Measurements from ENCODE around the gene BCAS1.
A peak's percentile ranks its signal among the peaks of the same experiment; 100 is the strongest.

Gene BCAS1

DNA sequence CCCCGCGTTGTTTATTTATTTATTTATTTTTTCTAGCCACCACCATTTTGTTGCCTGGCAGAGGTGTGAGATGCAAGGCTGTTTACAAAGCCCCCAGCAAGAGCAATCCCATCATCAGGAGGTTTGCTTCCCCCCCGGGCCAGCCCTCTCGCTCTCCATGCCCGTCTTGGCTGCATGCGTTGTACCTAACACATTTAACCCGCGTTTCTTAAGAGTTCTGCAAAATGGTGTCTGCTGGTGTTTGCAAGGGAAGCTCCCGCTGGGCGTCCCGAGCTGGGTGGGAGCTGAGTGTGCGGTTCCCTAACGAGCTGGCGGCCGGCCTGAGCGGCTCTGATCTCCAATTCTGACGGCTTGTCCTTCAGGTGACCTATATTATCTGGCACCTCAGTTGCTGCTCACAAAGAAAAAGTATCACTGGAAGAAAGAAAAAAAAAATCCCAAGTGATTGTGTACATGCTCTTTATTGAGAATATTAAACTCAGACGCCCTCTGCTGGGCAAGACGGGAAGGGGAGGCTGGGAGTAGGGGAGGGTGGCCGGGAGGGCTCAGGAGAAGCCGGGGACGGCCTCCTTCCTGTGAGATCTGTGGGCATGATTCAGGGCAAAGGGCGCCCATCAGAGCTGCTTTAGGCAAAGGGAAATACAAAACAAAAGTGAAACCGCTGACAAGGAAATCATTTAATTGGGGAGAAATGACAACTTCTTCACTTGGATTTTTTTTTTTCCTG, 154.8 kb downstream of the BCAS1 start (continued):
- TF ChIP-seq ZNF132 (tag by site-specific recombination; IDR thresholded peaks at IDR 0.05; ENCODE audit: borderline replicate concordance) (no peak), ZNF776 (tag by site-specific recombination; IDR thresholded peaks at IDR 0.05; ENCODE audit: borderline replicate concordance) (no peak), MEIS1 (CRISPR knock-in tag; IDR thresholded peaks at IDR 0.05; ENCODE audit: borderline replicate concordance) (no peak), ZNF404 (tag by site-specific recombination; IDR thresholded peaks at IDR 0.05) (no peak), ZNF16 (tag by site-specific recombination; IDR thresholded peaks at IDR 0.05; ENCODE audit: low read depth) (no peak), ZNF548 (tag by site-specific recombination; IDR thresholded peaks at IDR 0.05) (no peak), ZNF175 (tag by site-specific recombination; IDR thresholded peaks at IDR 0.05) (no peak), ZNF341 (tag by site-specific recombination; IDR thresholded peaks at IDR 0.05; ENCODE audit: low read depth) (no peak), HOXC10 (CRISPR knock-in tag; IDR thresholded peaks at IDR 0.05) (no peak), ZNF174 (tag by site-specific recombination; IDR thresholded peaks at IDR 0.05) (no peak), ZNF530 (tag by site-specific recombination; IDR thresholded peaks at IDR 0.05; ENCODE audit: low read depth) (no peak), ZNF37A (tag by site-specific recombination; IDR thresholded peaks at IDR 0.05) (no peak), ZNF529 (tag by site-specific recombination; IDR thresholded peaks at IDR 0.05; ENCODE audit: insufficient replicate concordance) (no peak), GLIS2 (tag by site-specific recombination; IDR thresholded peaks at IDR 0.05) (no peak), ZNF654 (tag by site-specific recombination; IDR thresholded peaks at IDR 0.05; ENCODE audit: low read depth) (peak; percentile 94), ZNF221 (tag by site-specific recombination; IDR thresholded peaks at IDR 0.05; ENCODE audit: borderline replicate concordance) (no peak), SP7 (tag by site-specific recombination; IDR thresholded peaks at IDR 0.05) (peak; percentile 53; the same call in 1 of the 2 replicates), ZNF214 (tag by site-specific recombination; IDR thresholded peaks at IDR 0.05; ENCODE audit: borderline replicate concordance) (no peak), ZNF580 (tag by site-specific recombination; IDR thresholded peaks at IDR 0.05) (no peak), ZNF785 (tag by site-specific recombination; IDR thresholded peaks at IDR 0.05) (no peak), ZNF155 (tag by site-specific recombination; IDR thresholded peaks at IDR 0.05) (no peak), ZNF2 (tag by site-specific recombination; IDR thresholded peaks at IDR 0.05) (peak; percentile 84), ZNF768 (tag by site-specific recombination; IDR thresholded peaks at IDR 0.05) (no peak)
- TF ChIP-seq, protein P1, sequence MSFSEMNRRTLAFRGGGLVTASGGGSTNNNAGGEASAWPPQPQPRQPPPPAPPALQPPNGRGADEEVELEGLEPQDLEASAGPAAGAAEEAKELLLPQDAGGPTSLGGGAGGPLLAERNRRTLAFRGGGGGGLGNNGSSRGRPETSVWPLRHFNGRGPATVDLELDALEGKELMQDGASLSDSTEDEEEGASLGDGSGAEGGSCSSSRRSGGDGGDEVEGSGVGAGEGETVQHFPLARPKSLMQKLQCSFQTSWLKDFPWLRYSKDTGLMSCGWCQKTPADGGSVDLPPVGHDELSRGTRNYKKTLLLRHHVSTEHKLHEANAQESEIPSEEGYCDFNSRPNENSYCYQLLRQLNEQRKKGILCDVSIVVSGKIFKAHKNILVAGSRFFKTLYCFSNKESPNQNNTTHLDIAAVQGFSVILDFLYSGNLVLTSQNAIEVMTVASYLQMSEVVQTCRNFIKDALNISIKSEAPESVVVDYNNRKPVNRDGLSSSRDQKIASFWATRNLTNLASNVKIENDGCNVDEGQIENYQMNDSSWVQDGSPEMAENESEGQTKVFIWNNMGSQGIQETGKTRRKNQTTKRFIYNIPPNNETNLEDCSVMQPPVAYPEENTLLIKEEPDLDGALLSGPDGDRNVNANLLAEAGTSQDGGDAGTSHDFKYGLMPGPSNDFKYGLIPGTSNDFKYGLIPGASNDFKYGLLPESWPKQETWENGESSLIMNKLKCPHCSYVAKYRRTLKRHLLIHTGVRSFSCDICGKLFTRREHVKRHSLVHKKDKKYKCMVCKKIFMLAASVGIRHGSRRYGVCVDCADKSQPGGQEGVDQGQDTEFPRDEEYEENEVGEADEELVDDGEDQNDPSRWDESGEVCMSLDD (tag by site-specific recombination; IDR thresholded peaks at IDR 0.05) = 0 out of 2 replicates have a peak, but pooled peaks have one; percentile 10
- TF ChIP-seq, protein P2, sequence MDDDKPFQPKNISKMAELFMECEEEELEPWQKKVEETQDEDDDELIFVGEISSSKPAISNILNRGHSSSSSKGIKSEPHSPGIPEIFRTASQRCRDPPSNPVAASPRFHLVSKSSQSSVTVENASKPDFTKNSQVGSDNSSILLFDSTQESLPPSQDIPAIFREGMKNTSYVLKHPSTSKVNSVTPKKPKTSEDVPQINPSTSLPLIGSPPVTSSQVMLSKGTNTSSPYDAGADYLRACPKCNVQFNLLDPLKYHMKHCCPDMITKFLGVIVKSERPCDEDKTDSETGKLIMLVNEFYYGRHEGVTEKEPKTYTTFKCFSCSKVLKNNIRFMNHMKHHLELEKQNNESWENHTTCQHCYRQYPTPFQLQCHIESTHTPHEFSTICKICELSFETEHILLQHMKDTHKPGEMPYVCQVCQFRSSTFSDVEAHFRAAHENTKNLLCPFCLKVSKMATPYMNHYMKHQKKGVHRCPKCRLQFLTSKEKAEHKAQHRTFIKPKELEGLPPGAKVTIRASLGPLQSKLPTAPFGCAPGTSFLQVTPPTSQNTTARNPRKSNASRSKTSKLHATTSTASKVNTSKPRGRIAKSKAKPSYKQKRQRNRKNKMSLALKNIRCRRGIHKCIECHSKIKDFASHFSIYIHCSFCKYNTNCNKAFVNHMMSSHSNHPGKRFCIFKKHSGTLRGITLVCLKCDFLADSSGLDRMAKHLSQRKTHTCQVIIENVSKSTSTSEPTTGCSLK (tag by site-specific recombination; IDR thresholded peaks at IDR 0.05) = no peak
- TF ChIP-seq, protein P3, sequence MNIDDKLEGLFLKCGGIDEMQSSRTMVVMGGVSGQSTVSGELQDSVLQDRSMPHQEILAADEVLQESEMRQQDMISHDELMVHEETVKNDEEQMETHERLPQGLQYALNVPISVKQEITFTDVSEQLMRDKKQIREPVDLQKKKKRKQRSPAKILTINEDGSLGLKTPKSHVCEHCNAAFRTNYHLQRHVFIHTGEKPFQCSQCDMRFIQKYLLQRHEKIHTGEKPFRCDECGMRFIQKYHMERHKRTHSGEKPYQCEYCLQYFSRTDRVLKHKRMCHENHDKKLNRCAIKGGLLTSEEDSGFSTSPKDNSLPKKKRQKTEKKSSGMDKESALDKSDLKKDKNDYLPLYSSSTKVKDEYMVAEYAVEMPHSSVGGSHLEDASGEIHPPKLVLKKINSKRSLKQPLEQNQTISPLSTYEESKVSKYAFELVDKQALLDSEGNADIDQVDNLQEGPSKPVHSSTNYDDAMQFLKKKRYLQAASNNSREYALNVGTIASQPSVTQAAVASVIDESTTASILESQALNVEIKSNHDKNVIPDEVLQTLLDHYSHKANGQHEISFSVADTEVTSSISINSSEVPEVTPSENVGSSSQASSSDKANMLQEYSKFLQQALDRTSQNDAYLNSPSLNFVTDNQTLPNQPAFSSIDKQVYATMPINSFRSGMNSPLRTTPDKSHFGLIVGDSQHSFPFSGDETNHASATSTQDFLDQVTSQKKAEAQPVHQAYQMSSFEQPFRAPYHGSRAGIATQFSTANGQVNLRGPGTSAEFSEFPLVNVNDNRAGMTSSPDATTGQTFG (tag by site-specific recombination; IDR thresholded peaks at IDR 0.05; ENCODE audit: borderline replicate concordance) = no peak
- TF ChIP-seq, protein P4, sequence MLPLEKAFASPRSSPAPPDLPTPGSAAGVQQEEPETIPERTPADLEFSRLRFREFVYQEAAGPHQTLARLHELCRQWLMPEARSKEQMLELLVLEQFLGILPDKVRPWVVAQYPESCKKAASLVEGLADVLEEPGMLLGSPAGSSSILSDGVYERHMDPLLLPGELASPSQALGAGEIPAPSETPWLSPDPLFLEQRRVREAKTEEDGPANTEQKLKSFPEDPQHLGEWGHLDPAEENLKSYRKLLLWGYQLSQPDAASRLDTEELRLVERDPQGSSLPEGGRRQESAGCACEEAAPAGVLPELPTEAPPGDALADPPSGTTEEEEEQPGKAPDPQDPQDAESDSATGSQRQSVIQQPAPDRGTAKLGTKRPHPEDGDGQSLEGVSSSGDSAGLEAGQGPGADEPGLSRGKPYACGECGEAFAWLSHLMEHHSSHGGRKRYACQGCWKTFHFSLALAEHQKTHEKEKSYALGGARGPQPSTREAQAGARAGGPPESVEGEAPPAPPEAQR (tag by site-specific recombination; IDR thresholded peaks at IDR 0.05) = no peak
- TF ChIP-seq, protein P5, sequence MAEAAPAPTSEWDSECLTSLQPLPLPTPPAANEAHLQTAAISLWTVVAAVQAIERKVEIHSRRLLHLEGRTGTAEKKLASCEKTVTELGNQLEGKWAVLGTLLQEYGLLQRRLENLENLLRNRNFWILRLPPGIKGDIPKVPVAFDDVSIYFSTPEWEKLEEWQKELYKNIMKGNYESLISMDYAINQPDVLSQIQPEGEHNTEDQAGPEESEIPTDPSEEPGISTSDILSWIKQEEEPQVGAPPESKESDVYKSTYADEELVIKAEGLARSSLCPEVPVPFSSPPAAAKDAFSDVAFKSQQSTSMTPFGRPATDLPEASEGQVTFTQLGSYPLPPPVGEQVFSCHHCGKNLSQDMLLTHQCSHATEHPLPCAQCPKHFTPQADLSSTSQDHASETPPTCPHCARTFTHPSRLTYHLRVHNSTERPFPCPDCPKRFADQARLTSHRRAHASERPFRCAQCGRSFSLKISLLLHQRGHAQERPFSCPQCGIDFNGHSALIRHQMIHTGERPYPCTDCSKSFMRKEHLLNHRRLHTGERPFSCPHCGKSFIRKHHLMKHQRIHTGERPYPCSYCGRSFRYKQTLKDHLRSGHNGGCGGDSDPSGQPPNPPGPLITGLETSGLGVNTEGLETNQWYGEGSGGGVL (tag by site-specific recombination; IDR thresholded peaks at IDR 0.05) = no peak; the same call in 1 of the 2 replicates

All from HEK293 (cell line).